Measurements from ENCODE around the gene PNPLA7. TPM values are rescaled to one million over a fixed set of nuclear protein-coding genes. Genes with fewer than 3 reads are reported as not detected.
A peak's percentile ranks its signal among the peaks of the same experiment; 100 is the strongest.

Gene PNPLA7
- total RNA-seq, 1 donor from 2014 or later, result 13.7 TPM

DNA sequence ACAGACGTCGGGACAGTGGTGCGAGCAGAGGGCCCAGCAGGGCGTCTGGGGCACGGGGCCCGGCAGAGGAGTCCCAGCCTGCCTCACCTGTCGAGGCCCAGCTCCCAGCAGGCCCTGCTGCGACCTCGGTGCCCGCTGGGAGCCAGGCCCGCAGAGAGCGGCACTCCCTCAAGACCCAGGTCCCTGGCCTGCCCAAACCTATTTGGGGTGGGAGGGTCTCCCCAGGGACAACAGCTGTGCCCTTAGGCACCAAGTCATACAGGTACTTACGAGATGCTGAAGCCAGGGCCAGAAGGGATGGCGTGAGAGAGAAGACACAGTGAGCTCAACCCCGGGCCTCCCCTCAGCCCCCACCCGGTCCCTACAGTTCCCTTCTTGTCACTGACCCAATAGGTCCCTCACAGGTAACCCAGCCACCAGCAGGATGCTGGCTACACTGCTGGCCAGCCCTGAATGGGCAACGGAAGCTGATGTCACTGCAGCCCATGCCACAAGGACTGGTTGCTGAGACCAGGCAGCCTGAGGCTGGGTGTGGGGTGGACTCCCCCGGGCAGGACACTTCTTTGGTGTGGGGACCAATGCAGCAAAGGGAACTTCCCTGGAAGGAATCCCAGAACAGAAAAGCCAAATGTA lies 94.7 kb downstream of the PNPLA7 start:
- H3K27ac ChIP-seq, result no peak overlapping the region

GRCh38 chr9:137454597-137455358 lies 95.4 kb downstream of the PNPLA7 start:
- intact Hi-C loops (cut with DNase I), result no loop called here
- no peak for TF ChIP-seq CTCF (IDR thresholded peaks at IDR 0.05)
- Histone ChIP-seq H3K27ac (peak overlapping the region; percentile 74), H3K4me1 (peaks cover 19% of the 10 kb centered on the region), H3K9me3 (no peaks in the 10 kb centered on the region), H3K36me3 (peaks cover under 1% of the 10 kb centered on the region), H3K27me3 (no peaks in the 10 kb centered on the region), H3K4me3 (peak overlapping the region; percentile 57)
- DNase-seq (peak; percentile 71), ATAC-seq (peak; percentile 2)

More for the DNA sequence above, 94.7 kb downstream of the PNPLA7 start:
- ATAC-seq, result no peak
- intact Hi-C loops (cut with DNase I), result no loop called here
- DNase-seq, result peak; percentile 59
- Histone ChIP-seq H3K4me3 (no peak overlapping the region), H3K27me3 (no peaks in the 10 kb centered on the region), H3K36me3 (no peaks in the 10 kb centered on the region), H3K4me1 (peaks cover 22% of the 10 kb centered on the region), H3K9me3 (no peaks in the 10 kb centered on the region)
- TF ChIP-seq CTCF (IDR thresholded peaks at IDR 0.05), result no peak

DNA sequence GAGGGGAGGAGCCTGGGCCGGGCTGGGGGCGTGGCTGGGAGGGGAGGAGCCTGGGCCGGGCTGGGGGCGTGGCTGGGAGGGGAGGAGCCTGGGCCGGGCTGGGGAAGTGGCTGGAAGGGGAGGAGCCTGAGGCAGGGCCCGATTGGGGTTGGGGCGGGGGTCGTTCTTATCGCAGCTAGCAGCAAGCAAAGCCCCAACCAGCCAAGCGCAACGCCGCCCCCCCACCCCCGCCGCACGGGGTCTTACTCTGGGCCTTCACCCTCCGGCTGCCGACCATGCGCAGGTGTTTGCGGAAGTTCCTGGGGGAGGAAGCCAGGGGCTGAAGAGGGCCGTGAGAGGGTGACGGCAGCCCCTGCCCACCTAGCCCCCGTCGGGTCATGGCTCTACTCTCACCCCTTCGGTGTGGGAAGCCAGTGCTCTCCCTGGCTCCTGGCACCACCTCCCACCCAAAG lies 96.0 kb downstream of the PNPLA7 start:
- no peak for TF ChIP-seq CTCF (IDR thresholded peaks at IDR 0.05)
- peak overlapping the region; percentile 74 for H3K27ac ChIP-seq
- peaks cover 7% of the 10 kb centered on the region for H3K36me3 ChIP-seq
- H3K4me1 ChIP-seq, result peaks cover 15% of the 10 kb centered on the region
- ATAC-seq (peak; percentile 52), DNase-seq (peak; percentile 88)
- H3K27me3 ChIP-seq, result no peaks in the 10 kb centered on the region
- no peaks in the 10 kb centered on the region for H3K9me3 ChIP-seq
- peak overlapping the region; percentile 57 for H3K4me3 ChIP-seq
- intact Hi-C loops (cut with DNase I), result no loop called here

DNA sequence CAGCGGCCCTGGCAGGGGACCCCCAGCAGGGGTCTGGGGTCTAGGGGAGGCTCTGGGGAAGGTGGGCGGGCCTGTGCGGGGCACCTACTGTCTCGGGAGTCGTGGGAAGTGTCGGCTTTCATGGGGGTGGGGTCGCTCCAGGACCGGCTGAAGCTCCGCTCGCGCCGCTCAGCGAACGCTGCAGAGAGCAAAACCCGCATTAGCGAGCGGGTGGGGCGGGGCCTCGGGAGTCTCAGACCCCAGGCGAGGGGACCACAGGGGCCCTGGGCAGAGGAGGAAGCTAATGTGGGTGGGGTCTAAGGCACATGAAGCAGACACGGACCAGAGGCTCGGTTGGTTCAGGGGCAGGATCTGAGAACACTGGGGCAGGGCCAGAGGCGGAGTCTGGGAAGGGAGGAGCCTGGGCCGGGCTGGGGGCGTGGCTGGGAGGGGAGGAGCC lies 96.5 kb downstream of the PNPLA7 start:
- TF ChIP-seq CTCF (IDR thresholded peaks at IDR 0.05), result no peak
- Histone ChIP-seq H3K27ac (no peak overlapping the region), H3K4me1 (peaks cover 15% of the 10 kb centered on the region)

GRCh38 chr9:137452761-137453642 lies 97.2 kb downstream of the PNPLA7 start:
- Histone ChIP-seq H3K36me3 (peaks cover 9% of the 10 kb centered on the region), H3K4me3 (peak overlapping the region; percentile 40), H3K27me3 (no peaks in the 10 kb centered on the region), H3K27ac (no peak overlapping the region), H3K9me3 (no peaks in the 10 kb centered on the region), H3K4me1 (peaks cover 14% of the 10 kb centered on the region)
- no peak for TF ChIP-seq CTCF (IDR thresholded peaks at IDR 0.05)
- intact Hi-C loops (cut with DNase I), result no loop called here
- ATAC-seq (no peak), DNase-seq (peak; percentile 76)

More for the DNA sequence above, 96.5 kb downstream of the PNPLA7 start:
- H3K4me3 ChIP-seq, result peak overlapping the region; percentile 40
- intact Hi-C loops (cut with DNase I), result no loop called here
- H3K27me3 ChIP-seq, result no peaks in the 10 kb centered on the region
- ATAC-seq, result peak; percentile 83
- peaks cover 9% of the 10 kb centered on the region for H3K36me3 ChIP-seq
- DNase-seq, result peak; percentile 89
- no peaks in the 10 kb centered on the region for H3K9me3 ChIP-seq

Measured in upper lobe of right lung (tissue), 1 donor.